ENCODE data around the gene APBB1. TPM values are rescaled to one million over a fixed set of nuclear protein-coding genes. Genes with fewer than 3 reads are reported as not detected.

Gene APBB1
- polyA plus RNA-seq, 1 donor from 2014 or later = 283 TPM

GRCh38 chr11:6356503-6357055 lies 62.3 kb downstream of the APBB1 start:
- no peaks in the 10 kb centered on the region for H3K79me2 ChIP-seq (replicated peaks; ENCODE audit: insufficient read depth, low read length)
- no peaks in the 10 kb centered on the region for H3K9me2 ChIP-seq (ENCODE audit: insufficient read depth, low read length)
- no peaks in the 10 kb centered on the region for H3K36me3 ChIP-seq (ENCODE audit: insufficient read depth, low read length)
- H3F3A ChIP-seq (ENCODE audit: insufficient read depth, low read length, poor library complexity, severe bottlenecking) = no peaks in the 10 kb centered on the region
- no peak overlapping the region for H2AFZ ChIP-seq (ENCODE audit: low read depth, low read length)
- H3K4me2 ChIP-seq (ENCODE audit: low read length) = no peak overlapping the region
- no peak overlapping the region for H3K4me3 ChIP-seq (ENCODE audit: low read length)
- no peaks in the 10 kb centered on the region for H4K20me1 ChIP-seq (ENCODE audit: insufficient read depth)
- no peak overlapping the region for H3K9ac ChIP-seq (ENCODE audit: low read length)
- no peaks in the 10 kb centered on the region for H3K27me3 ChIP-seq (ENCODE audit: insufficient read depth, low read depth, low read length)
- no peak for TF ChIP-seq SMC3 (conservative IDR thresholded peaks at IDR 0.05; ENCODE audit: poor library complexity)
- no peak overlapping the region for H3K27ac ChIP-seq (ENCODE audit: low read length)
- no peaks in the 10 kb centered on the region for H3K9me3 ChIP-seq (ENCODE audit: low read length)

- no peak overlapping the region for H3K9ac ChIP-seq (ENCODE audit: low read length)
- no peaks in the 10 kb centered on the region for H3K9me3 ChIP-seq (ENCODE audit: low read length)
- H3K27ac ChIP-seq (ENCODE audit: low read length) = no peak overlapping the region
- H3K4me3 ChIP-seq (ENCODE audit: low read length) = no peak overlapping the region
- no peak overlapping the region for H3K4me2 ChIP-seq (ENCODE audit: low read length)
- H3K79me2 ChIP-seq (replicated peaks; ENCODE audit: insufficient read depth, low read length) = no peaks in the 10 kb centered on the region
- H3K36me3 ChIP-seq (ENCODE audit: insufficient read depth, low read length) = no peaks in the 10 kb centered on the region
- no peaks in the 10 kb centered on the region for H3K9me2 ChIP-seq (ENCODE audit: insufficient read depth, low read length)
- no peak for TF ChIP-seq CTCF (IDR thresholded peaks at IDR 0.05; ENCODE audit: poor library complexity, severe bottlenecking)
- no peak for TF ChIP-seq EP300 (conservative IDR thresholded peaks at IDR 0.05; ENCODE audit: poor library complexity, severe bottlenecking)
- TF ChIP-seq SMC3 (conservative IDR thresholded peaks at IDR 0.05; ENCODE audit: poor library complexity) = no peak
- no peak for TF ChIP-seq EZH2 (IDR thresholded peaks at IDR 0.05; ENCODE audit: borderline replicate concordance, insufficient read depth, low read length, poor library complexity, severe bottlenecking)
- TF ChIP-seq MXI1 (conservative IDR thresholded peaks at IDR 0.05; ENCODE audit: poor library complexity, severe bottlenecking) = no peak
- no peak for TF ChIP-seq RAD21 (conservative IDR thresholded peaks at IDR 0.05)
- TF ChIP-seq REST (IDR thresholded peaks at IDR 0.05; ENCODE audit: borderline replicate concordance) = no peak
- TF ChIP-seq TAF1 (IDR thresholded peaks at IDR 0.05; ENCODE audit: low read depth) = no peak
- no peaks in the 10 kb centered on the region for H3K27me3 ChIP-seq (ENCODE audit: insufficient read depth, low read depth, low read length)
- no peaks in the 10 kb centered on the region for H4K20me1 ChIP-seq (ENCODE audit: insufficient read depth)
- no peaks in the 10 kb centered on the region for H3F3A ChIP-seq (ENCODE audit: insufficient read depth, low read length, poor library complexity, severe bottlenecking)
- H2AFZ ChIP-seq (ENCODE audit: low read depth, low read length) = no peak overlapping the region
These were observed 64.0 kb downstream of the APBB1 start for GRCh38 chr11:6354651-6355485.

Data from neural cell (in vitro differentiated cells).